Suppressor macrophage treated with lipopolysaccharide for 4 hours (primary cell): ENCODE results near the gene DLX5.

Experiments used
- DNase-seq: peaks from one replicate; pipeline ENCODE4 v3.0.0-alpha.2; 2020

The DLX5 gene

GRCh38 chr7:96987719-96988118 lies 36.9 kb downstream of the DLX5 start:
- DNase-seq = no peak

GRCh38 chr7:96986901-96987300 lies 37.7 kb downstream of the DLX5 start:
- no peak for DNase-seq

GRCh38 chr7:96985992-96986391 lies 38.6 kb downstream of the DLX5 start:
- DNase-seq = no peak

- DNase-seq = no peak
Observed at GRCh38 chr7:96982586-96982985, 42.0 kb downstream of the DLX5 start.

- no peak for DNase-seq
Observed at GRCh38 chr7:96979551-96980276, 44.9 kb downstream of the DLX5 start.

- no peak for DNase-seq
Observed at GRCh38 chr7:96977445-96977844, 47.2 kb downstream of the DLX5 start.

GRCh38 chr7:96976106-96976505 lies 48.5 kb downstream of the DLX5 start:
- DNase-seq = no peak

- no peak for DNase-seq
Observed at GRCh38 chr7:96973986-96974385, 50.6 kb downstream of the DLX5 start.

GRCh38 chr7:96970739-96971138 lies 53.9 kb downstream of the DLX5 start:
- DNase-seq = no peak
